Right lung (tissue), 10 donors: ENCODE data around the gene IDH3G. TPM values are rescaled to one million over a fixed set of nuclear protein-coding genes. Genes with fewer than 3 reads are reported as not detected.

Experiments
- DNase-seq, 2 donors: peaks; one replicate each; pipeline ENCODE4 v3.0.0-alpha.2; 2013
- long read RNA-seq, 8 donors: transcript quantifications; one replicate each; lab custom pipeline, GENCODE V29; 2026
- polyA plus RNA-seq, 5 donors: library from polyadenylated mRNA; unstranded; fragments of 120-200 nt; gene quantifications; one replicate each; pipeline versions ENCODE4 v1.2.1 to v1.2.3, GENCODE V29; 2013; ENCODE audit warnings: inconsistent platforms in 1 of 5, low replicate concordance in 1 of 5; ENCODE audit not compliant: insufficient read length in 5 of 5, insufficient read depth in 1 of 5

Gene IDH3G
- 10 to 100 TPM; 48.9 to 75.0 (median 52.7) TPM for polyA plus RNA-seq
- long read RNA-seq, donor 1, partial matches to known transcripts, result 942 of 977 reads
- long read RNA-seq, donor 1, other reads (novel, unspliced or antisense), result 35 of 977 reads
- long read RNA-seq, donor 2, partial matches to known transcripts, result 318 of 329 reads
- long read RNA-seq, donor 2, other reads (novel, unspliced or antisense), result 11 of 329 reads
- long read RNA-seq, donor 3, partial matches to known transcripts, result 10 of 16 reads
- long read RNA-seq, donor 3, other reads (novel, unspliced or antisense), result 6 of 16 reads
- long read RNA-seq, donor 4, partial matches to known transcripts, result 463 of 476 reads
- long read RNA-seq, donor 4, other reads (novel, unspliced or antisense), result 13 of 476 reads
- long read RNA-seq, donor 5, partial matches to known transcripts, result 765 of 802 reads
- long read RNA-seq, donor 5, other reads (novel, unspliced or antisense), result 37 of 802 reads
- long read RNA-seq, donor 6, partial matches to known transcripts, result 26 of 26 reads
- long read RNA-seq, donor 6, other reads (novel, unspliced or antisense), result 0 of 26 reads
- long read RNA-seq, donor 7, partial matches to known transcripts, result 825 of 856 reads
- long read RNA-seq, donor 7, other reads (novel, unspliced or antisense), result 31 of 856 reads
- long read RNA-seq, donor 8, partial matches to known transcripts, result 366 of 372 reads
- long read RNA-seq, donor 8, other reads (novel, unspliced or antisense), result 6 of 372 reads

- DNase-seq, result peak; percentile 96
These were observed at the start of gene IDH3G, which contains the start of gene SSR4 for GRCh38 chrX:153794018-153794896. Gene IDH3G, minus strand, starts transcription at chrX:153794375. Its CDS starts 49 bp downstream, at chrX:153794326. Gene SSR4, plus strand, starts transcription at chrX:153794668. Its CDS starts 20 bp downstream, at chrX:153794688.

GRCh38 chrX:153836921-153837320 lies 42.7 kb upstream of the IDH3G start:
- DNase-seq, result no peak

DNA sequence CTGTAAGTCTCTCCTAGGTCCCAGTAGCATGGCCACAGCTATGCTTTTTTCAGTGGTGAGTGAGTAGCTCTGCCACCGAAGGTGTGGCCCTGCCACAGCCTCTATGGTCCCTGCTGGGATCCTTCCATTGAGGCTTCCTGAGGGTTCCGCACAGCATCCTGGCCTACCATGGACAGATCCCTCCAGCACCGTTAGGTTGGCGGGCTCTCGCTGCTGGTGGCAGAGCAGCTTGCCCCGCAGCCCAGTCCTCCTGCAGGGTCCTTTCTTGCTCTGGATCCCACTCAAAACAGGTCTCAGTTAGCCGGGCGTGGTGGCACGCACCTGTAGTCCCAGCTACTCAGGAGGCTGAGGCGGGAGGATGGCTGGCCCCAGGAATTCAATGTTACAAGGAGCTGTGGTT lies 38.6 kb upstream of the IDH3G start:
- DNase-seq, result no peak

GRCh38 chrX:153831429-153832150 lies 37.4 kb upstream of the IDH3G start:
- DNase-seq, result no peak

GRCh38 chrX:153830640-153831428 lies 36.7 kb upstream of the IDH3G start:
- no peak for DNase-seq

GRCh38 chrX:153829799-153830639 lies 35.8 kb upstream of the IDH3G start, which contains the start of gene PDZD4:
Gene PDZD4, minus strand, starts transcription at chrX:153830544. Its CDS starts 246 bp downstream, at chrX:153830298.
- DNase-seq, result no peak

DNA sequence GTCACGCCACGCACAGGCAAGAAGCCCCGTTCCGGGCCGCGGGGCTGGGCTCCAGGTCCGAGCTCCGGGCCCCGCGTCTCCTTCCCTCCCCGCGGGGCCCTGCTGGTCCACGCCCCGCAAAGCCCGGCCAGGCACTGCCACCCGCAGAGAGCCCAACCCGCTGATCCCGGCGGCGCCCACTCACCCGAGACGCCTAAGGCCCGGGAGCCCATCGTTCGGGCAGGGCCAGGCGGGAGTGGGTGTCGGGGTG lies 35.3 kb upstream of the IDH3G start:
- no peak for DNase-seq

- no peak for DNase-seq
These were observed 34.8 kb upstream of the IDH3G start for GRCh38 chrX:153828723-153829548.

DNA sequence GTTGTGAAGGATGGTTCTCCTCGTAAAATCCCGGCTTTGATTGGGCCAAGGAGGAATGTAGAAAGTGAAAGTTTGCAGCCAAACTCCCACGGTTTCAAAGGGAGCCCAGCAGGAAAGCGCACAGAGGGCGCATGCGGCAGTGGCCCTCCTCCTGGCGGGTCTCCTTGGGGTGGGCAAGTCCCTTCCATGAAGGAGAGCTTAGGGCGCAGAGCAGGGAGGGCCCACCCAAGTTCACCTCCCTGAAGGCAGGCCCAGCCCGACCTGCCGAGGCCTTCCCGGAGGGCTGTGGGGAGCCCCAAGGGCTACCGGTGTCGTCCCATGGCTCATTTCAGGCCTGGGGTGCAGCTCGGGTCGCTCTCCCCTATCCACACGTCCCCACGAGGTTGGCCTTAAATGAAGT lies 34.1 kb upstream of the IDH3G start:
- DNase-seq, result no peak

DNA sequence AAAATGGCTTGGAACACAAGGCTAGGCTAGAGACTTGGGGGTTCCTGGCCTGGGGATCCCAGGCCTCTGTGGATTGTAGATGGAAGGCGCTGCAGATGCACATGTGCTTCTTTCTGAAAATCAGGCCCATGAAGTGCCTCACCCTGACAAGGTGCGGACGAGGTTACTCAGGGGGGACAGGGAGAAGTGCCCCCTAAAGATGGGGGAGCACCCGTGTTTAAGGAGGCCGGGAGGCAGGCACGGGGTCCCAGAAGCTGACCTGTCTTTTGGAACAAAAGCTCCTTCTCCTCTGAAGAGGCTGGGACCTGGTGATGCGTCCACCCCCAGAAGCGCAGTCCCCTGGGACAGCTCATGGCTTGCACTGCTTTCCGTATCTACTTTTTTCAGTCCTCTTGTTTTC lies 33.7 kb upstream of the IDH3G start:
- no peak for DNase-seq

GRCh38 chrX:153827016-153827415 lies 32.8 kb upstream of the IDH3G start:
- no peak for DNase-seq

- DNase-seq, result no peak
These were observed 30.9 kb upstream of the IDH3G start for GRCh38 chrX:153825042-153825441.

DNA sequence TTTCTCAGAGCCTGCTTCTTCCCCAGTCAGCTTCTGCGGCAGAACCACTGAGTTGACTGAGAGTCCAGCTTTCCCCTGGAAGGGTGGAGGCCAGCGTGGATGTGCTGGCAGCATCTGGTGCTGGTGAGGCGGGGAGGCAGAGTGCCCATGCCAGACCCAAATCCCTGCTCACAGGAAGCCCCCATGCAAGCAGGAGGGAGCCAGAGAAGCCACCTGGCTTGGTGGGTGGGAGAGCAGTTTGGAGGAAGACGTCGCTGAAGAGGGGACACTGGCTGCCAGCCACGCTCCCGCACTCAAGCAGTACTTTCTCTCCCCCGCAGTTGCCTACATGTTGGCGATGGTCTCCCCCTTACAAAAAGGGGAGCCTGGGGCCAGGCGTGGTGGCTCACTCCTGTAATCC lies 30.2 kb upstream of the IDH3G start:
- DNase-seq, result no peak

DNA sequence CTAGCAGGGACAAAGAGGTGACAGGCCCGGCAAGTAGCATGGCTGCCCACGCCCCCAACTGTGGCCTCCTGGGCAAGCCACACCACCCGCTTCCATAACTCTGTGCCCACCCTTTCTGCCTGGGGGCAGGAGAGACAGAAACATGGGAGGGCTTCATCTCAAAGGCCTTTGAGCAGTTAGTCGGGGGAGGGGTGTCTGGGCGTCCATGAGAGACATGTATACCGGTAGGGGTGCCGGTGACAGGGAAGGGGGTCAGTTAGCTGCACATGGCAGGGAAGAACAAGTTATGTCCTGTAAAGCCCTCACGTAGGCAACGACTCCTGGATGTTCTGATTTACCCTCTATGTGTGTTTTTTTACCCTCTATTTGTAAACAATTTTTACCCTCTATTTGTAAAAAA lies 26.9 kb upstream of the IDH3G start:
- no peak for DNase-seq

DNA sequence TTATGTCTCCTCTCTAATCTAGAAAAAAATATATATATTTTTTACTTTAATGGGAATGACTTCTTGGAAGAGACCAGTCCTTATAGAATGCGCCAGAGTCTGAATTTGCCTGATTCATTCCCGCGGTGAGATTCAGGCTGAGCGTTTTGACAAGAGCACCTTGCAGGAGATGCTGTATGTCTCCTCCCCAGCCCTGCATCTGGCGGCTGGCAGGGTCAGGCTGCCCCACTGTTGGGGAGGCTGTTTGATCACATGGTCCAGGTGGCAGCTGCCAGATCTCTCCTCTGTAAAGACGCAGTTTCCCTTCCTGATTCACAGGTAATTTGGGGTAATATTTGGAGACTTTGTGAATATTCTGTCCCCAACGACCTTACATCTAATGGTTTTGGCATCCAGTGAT lies 26.4 kb upstream of the IDH3G start:
- no peak for DNase-seq

DNA sequence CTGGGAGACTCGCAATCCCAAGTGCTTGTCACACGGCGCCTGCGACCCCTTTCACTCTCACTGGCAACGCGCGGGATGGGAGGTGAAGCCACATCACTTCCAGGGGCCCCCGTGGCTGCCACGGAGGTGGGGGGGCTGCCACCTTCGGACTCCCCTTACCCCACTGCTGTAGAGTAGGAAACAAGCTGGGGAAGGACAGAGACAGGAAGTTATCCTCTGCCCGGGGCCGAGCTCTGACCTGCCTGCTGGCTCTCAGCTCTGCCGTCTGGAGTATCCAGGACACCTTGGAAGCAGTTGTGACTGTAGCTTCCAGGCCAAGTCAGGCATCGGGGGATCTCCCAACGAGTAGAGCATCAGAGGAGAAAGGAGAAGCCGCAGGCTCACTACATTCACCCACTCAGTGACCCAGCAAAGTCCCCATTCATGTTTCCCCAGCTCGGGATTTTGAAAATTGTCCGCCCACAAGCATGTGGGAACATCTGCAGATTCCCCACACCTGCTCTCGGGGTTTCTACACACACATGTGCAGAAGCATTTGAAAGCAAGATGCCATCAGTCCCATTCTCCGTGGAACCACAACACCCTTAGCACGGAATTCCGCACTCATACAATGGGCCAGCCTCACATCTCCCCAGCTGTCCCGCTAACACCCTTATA lies 25.3 kb upstream of the IDH3G start:
- no peak for DNase-seq

GRCh38 chrX:153818571-153819383 lies 24.6 kb upstream of the IDH3G start:
- peak; percentile 36 to 45 for DNase-seq
